H1 (cell line): ENCODE data around the gene FRMD4A. TPM values are rescaled to one million over a fixed set of nuclear protein-coding genes. Genes with fewer than 3 reads are reported as not detected.

ENCODE experiments used
- CTCF ChIA-PET: fragments of 300-600 bp; sonication (Branson Sonifier 250); formaldehyde crosslinking; loops from one replicate; lab custom pipeline; 2021; ENCODE audit not compliant: partially characterized antibody; lab: Charles Lee
- POLR2A ChIA-PET: fragments of 300-600 bp; sonication (Branson Sonifier 250); formaldehyde crosslinking; loops from one replicate; lab custom pipeline; 2021; ENCODE audit warnings: inconsistent platforms; ENCODE audit not compliant: partially characterized antibody; lab: Charles Lee
- DNase-seq, 2 experiments: peaks; one replicate each; pipeline versions ENCODE4 v3.0.0 to v3.0.0-alpha.2; 2010 to 2022; ENCODE audit warnings: low spot score in 2 of 2, low read depth in 1 of 2, mixed read lengths in 1 of 2
- FAIRE-seq: peaks from 2 replicates; lab custom pipeline; 2011; peaks lifted over from hg19 to GRCh38; lab: Jason Lieb, UNC
- H2AFZ ChIP-seq: 2 replicates; pipeline ENCODE4 v1.8.1; 2012; ENCODE audit warnings: low read length, inconsistent platforms
- H2AK5ac ChIP-seq: 2 replicates; pipeline ENCODE4 v1.6.1; 2013; ENCODE audit warnings: low read depth, low read length
- H2BK120ac ChIP-seq: replicated peaks from 2 replicates; pipeline ENCODE3; 2013; ENCODE audit warnings: low read depth, low read length, inconsistent platforms
- H2BK12ac ChIP-seq: 2 replicates; pipeline ENCODE4 v1.6.1; 2013; ENCODE audit warnings: low read depth, low read length
- H2BK15ac ChIP-seq: 2 replicates; pipeline ENCODE4 v1.6.1; 2013; ENCODE audit warnings: low read length
- H2BK20ac ChIP-seq: 2 replicates; pipeline ENCODE4 v1.6.1; 2013; ENCODE audit warnings: low read length
- H2BK5ac ChIP-seq: 2 replicates; pipeline ENCODE4 v1.6.1; 2013; ENCODE audit warnings: low read depth, low read length
- H3K14ac ChIP-seq: 2 replicates; pipeline ENCODE4 v1.6.1; 2013; ENCODE audit warnings: inconsistent platforms; ENCODE audit not compliant: insufficient read length
- H3K18ac ChIP-seq: 2 replicates; pipeline ENCODE4 v1.6.1; 2013; ENCODE audit warnings: low read length; ENCODE audit errors: extremely low read depth
- H3K23ac ChIP-seq: 2 replicates; pipeline ENCODE4 v1.6.1; 2013; ENCODE audit warnings: inconsistent platforms; ENCODE audit not compliant: insufficient read length
- H3K23me2 ChIP-seq: 2 replicates; pipeline ENCODE4 v1.6.1; 2013; ENCODE audit warnings: low read depth, low read length
- H3K27ac ChIP-seq: 2 replicates; pipeline ENCODE4 v1.6.1; 2011; ENCODE audit warnings: low read depth, low read length, inconsistent platforms
- H3K27me3 ChIP-seq, 4 experiments: replicated peaks in 1 of 4; 1 replicate in 1 of 4; 2 replicates in 3 of 4; pipeline versions ENCODE4 v1.6.1 to v1.8.1; 2011 to 2013; ENCODE audit warnings: low read length in 3 of 4, mild to moderate bottlenecking in 3 of 4, inconsistent platforms in 2 of 4, mixed read lengths in 2 of 4, moderate library complexity in 1 of 4; ENCODE audit not compliant: control insufficient read depth in 3 of 4, insufficient read depth in 3 of 4; ENCODE audit errors: extremely low read depth in 1 of 4
- H3K36me3 ChIP-seq, 4 experiments: 2 replicates each; pipeline versions ENCODE4 v1.6.1 to v1.8.1; 2011 to 2013; ENCODE audit warnings: mild to moderate bottlenecking in 4 of 4, low read length in 3 of 4, moderate library complexity in 2 of 4, control low read depth in 1 of 4, inconsistent platforms in 1 of 4; ENCODE audit not compliant: insufficient read depth in 4 of 4, control insufficient read depth in 2 of 4
- H3K4ac ChIP-seq: replicated peaks from 2 replicates; pipeline ENCODE3; 2013; ENCODE audit warnings: low read length, low read depth, mixed read lengths, inconsistent platforms; ENCODE audit not compliant: insufficient read length
- H3K4me1 ChIP-seq, 4 experiments: replicated peaks in 1 of 4; 1 replicate in 1 of 4; 2 replicates in 3 of 4; pipeline versions ENCODE4 v1.6.1 to v1.8.1; 2011 to 2013; ENCODE audit warnings: low read length in 3 of 4, inconsistent platforms in 2 of 4, mixed read lengths in 1 of 4; ENCODE audit not compliant: insufficient read depth in 4 of 4, control insufficient read depth in 3 of 4
- H3K4me2 ChIP-seq, 2 experiments: 2 replicates each; pipeline versions ENCODE4 v1.6.1 to v1.8.1; 2011 to 2013; ENCODE audit warnings: low read depth in 2 of 2, low read length in 2 of 2, control low read depth in 1 of 2, inconsistent platforms in 1 of 2, mild to moderate bottlenecking in 1 of 2; ENCODE audit not compliant: insufficient read depth in 1 of 2
- H3K4me3 ChIP-seq, 4 experiments: fragments of 200-600, 300-600 bp in 1 of 4; sonication (generic), shearing (Covaris generic), sonication (Bioruptor Twin) in 1 of 4; 2 replicates each; pipeline versions ENCODE4 v1.5.1 to v1.8.1; 2011 to 2016; ENCODE audit warnings: low read length in 4 of 4, low read depth in 3 of 4, control low read depth in 2 of 4, inconsistent platforms in 2 of 4, mild to moderate bottlenecking in 2 of 4, mixed read lengths in 1 of 4, moderate library complexity in 1 of 4; ENCODE audit not compliant: insufficient read depth in 2 of 4; ENCODE audit errors: extremely low read depth in 1 of 4
- H3K56ac ChIP-seq: replicated peaks from 2 replicates; pipeline ENCODE3; 2013; ENCODE audit warnings: low read depth, mild to moderate bottlenecking, mixed read lengths, low read length, inconsistent platforms; ENCODE audit not compliant: insufficient read length
- H3K79me1 ChIP-seq: 2 replicates; pipeline ENCODE4 v1.6.1; 2013; ENCODE audit warnings: low read depth, low read length, control low read depth
- H3K79me2 ChIP-seq, 2 experiments: 2 replicates each; pipeline versions ENCODE4 v1.6.1 to v1.8.1; 2012 to 2013; ENCODE audit warnings: low read length in 2 of 2, mild to moderate bottlenecking in 2 of 2, inconsistent platforms in 1 of 2; ENCODE audit not compliant: insufficient read depth in 2 of 2, control insufficient read depth in 1 of 2
- H3K9ac ChIP-seq, 4 experiments: replicated peaks in 1 of 4; 1 replicate in 1 of 4; 2 replicates in 3 of 4; pipeline versions ENCODE4 v1.6.1 to v1.8.1; 2011 to 2013; ENCODE audit warnings: low read depth in 3 of 4, low read length in 3 of 4, control low read depth in 2 of 4, mild to moderate bottlenecking in 2 of 4, moderate library complexity in 2 of 4, inconsistent platforms in 1 of 4; ENCODE audit errors: extremely low read depth in 1 of 4
- H3K9me3 ChIP-seq, 2 experiments: 2 replicates each; pipeline versions ENCODE4 v1.6.1 to v1.8.1; 2012 to 2013; ENCODE audit warnings: mild to moderate bottlenecking in 2 of 2, moderate library complexity in 2 of 2, control low read depth in 1 of 2, inconsistent platforms in 1 of 2, low read depth in 1 of 2, low read length in 1 of 2, mixed read lengths in 1 of 2; ENCODE audit not compliant: insufficient read depth in 2 of 2
- H4K20me1 ChIP-seq, 2 experiments: replicated peaks in 1 of 2; 2 replicates each; pipeline versions ENCODE3 to v1.8.1; 2011 to 2013; ENCODE audit warnings: inconsistent platforms in 2 of 2, low read length in 2 of 2, mild to moderate bottlenecking in 1 of 2; ENCODE audit not compliant: insufficient read depth in 2 of 2, control insufficient read depth in 1 of 2
- H4K5ac ChIP-seq: 2 replicates; pipeline ENCODE4 v1.6.1; 2013; ENCODE audit warnings: low read length, low read depth, mixed read lengths, inconsistent platforms; ENCODE audit not compliant: insufficient read length
- H4K8ac ChIP-seq: 2 replicates; pipeline ENCODE4 v1.8.0; 2013; ENCODE audit warnings: mild to moderate bottlenecking, moderate library complexity, low read length, inconsistent platforms; ENCODE audit not compliant: insufficient read depth; ENCODE audit errors: extremely low read depth
- H4K91ac ChIP-seq: replicated peaks from 2 replicates; pipeline ENCODE3; 2013; ENCODE audit warnings: low read length, mixed read lengths, inconsistent platforms; ENCODE audit not compliant: insufficient read length
- GABPA ChIP-seq: IDR thresholded peaks from 2 replicates; pipeline ENCODE4 v1.6.1; 2011; ENCODE audit warnings: mild to moderate bottlenecking, low read length, moderate library complexity, borderline replicate concordance; ENCODE audit not compliant: insufficient read depth
- NRF1 ChIP-seq: IDR thresholded peaks from 2 replicates; pipeline ENCODE4 v1.6.1; 2011; ENCODE audit warnings: mild to moderate bottlenecking, low read depth, low read length, improper control_type of control experiment
- POU5F1 ChIP-seq: IDR thresholded peaks from 2 replicates; pipeline ENCODE4 v1.6.1; 2011; ENCODE audit warnings: low read depth, mild to moderate bottlenecking, low read length, moderate library complexity
- SIN3A ChIP-seq, 2 experiments: IDR thresholded peaks in 1 of 2; conservative IDR thresholded peaks in 1 of 2; 2 replicates each; pipeline ENCODE4 v1.6.1; 2011 to 2012; ENCODE audit warnings: low read length in 2 of 2, improper control_type of control experiment in 1 of 2, low read depth in 1 of 2, mild to moderate bottlenecking in 1 of 2
- SP1 ChIP-seq: IDR thresholded peaks from 2 replicates; pipeline ENCODE4 v1.6.1; 2011; ENCODE audit warnings: low read depth, low read length
- SP2 ChIP-seq: IDR thresholded peaks from 2 replicates; pipeline ENCODE4 v1.6.1; 2012; ENCODE audit warnings: mild to moderate bottlenecking, low read length, inconsistent platforms
- WGBS, 2 experiments: shearing (Covaris generic) in 1 of 2; methylation state at CpG; one replicate each; pipeline versions ENCODE4 v1.1.6 to v1.1.7; 2013 to 2015; ENCODE audit warnings: low lambda C conversion rate in 2 of 2, mixed read lengths in 2 of 2, inconsistent platforms in 1 of 2, low coverage in 1 of 2, missing lambda C conversion rate in 1 of 2; ENCODE audit not compliant: insufficient replicate concordance in 2 of 2, insufficient coverage in 1 of 2, insufficient read length in 1 of 2; ENCODE audit errors: extremely low coverage in 1 of 2, missing lambda C conversion rate in 1 of 2; 5-methylcytosine and 5-hydroxymethylcytosine counted together
- polyA plus RNA-seq, 7 experiments: library from polyadenylated mRNA; depleted of rRNA in 3 of 7; stranded (reverse) in 5 of 7; unstranded in 2 of 7; fragments of >200 nt in 5 of 7; fragments of 200-250 nt in 2 of 7; gene quantifications; 1 replicate in 5 of 7; 2 replicates in 1 of 7; 4 replicates in 1 of 7; pipeline versions ENCODE4 v1.2.1 to v1.2.3, GENCODE V29; 2011 to 2013; ENCODE audit warnings: missing spikeins in 2 of 7, mixed read lengths in 2 of 7
- total RNA-seq: library from RNA; stranded (reverse); fragmentation: NEBNext Ultra II Directional; extraction: Animal tissue kit (Norgen Biotek cat#: 25700); gene quantifications from 2 replicates; pipeline ENCODE4 v1.2.1, GENCODE V29; 2021
- TF ChIP-seq, protein P1 (sequence below): IDR thresholded peaks from 2 replicates; pipeline ENCODE4 v1.6.1; 2012; ENCODE audit warnings: low read length, inconsistent platforms
- TF ChIP-seq, protein P2 (sequence below), 3 experiments: IDR thresholded peaks; 1 replicate in 2 of 3; 2 replicates in 1 of 3; pipeline versions ENCODE4 v1.5.1 to v1.6.1; 2011; ENCODE audit warnings: low read length in 3 of 3, mild to moderate bottlenecking in 3 of 3, inconsistent platforms in 2 of 3, low read depth in 1 of 3, moderate library complexity in 1 of 3; ENCODE audit not compliant: insufficient read depth in 1 of 3; ENCODE audit errors: control extremely low read depth in 1 of 3

The FRMD4A gene
- total and polyA plus RNA-seq, 2 of the 8 experiments (the other 6 are each of a cell fraction or from before 2014, with no cell fraction given): 38.6 to 39.6 TPM

DNA sequence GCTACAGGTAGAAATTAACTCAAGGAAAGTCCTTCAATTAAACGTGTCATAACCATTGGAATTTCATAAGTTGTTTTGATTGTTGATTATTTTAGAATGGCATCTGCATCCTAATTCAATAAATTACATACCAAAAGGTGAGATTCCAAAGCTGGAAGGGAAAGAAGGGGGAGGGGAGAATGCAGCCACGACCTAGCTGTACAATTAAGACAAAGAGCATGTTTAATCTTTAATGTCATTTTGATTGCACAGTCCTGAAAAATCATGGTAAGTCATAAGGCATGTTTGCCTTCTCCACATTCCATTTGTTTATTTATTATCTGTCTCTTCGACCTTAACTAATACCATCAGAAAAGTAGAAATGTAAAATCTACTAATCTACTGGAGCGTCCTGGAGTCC is 358.1 kb downstream of the FRMD4A start:
- Histone ChIP-seq H3K27me3 (no peaks in the 10 kb centered on the region), H2BK120ac (no peak overlapping the region), H3K27ac (no peak overlapping the region), H4K8ac (no peak overlapping the region), H2BK12ac (no peak overlapping the region), H3K4me1 (peaks cover 0 to 21% (median 11%) of the 10 kb centered on the region in 4 experiments; a peak in 5 of 7 replicates), H3K4me3 (no peak overlapping the region), H3K36me3 (no peaks in the 10 kb centered on the region), H3K18ac (no peak overlapping the region), H3K9ac (no peak overlapping the region), H3K9me3 (no peaks in the 10 kb centered on the region), H2BK5ac (no peak overlapping the region), H2BK15ac (no peak overlapping the region), H3K23me2 (peaks cover 5% of the 10 kb centered on the region; the same call in 1 of the 2 replicates), H3K14ac (no peak overlapping the region), H4K5ac (no peak overlapping the region), H3K79me1 (no peaks in the 10 kb centered on the region), H2AK5ac (no peak overlapping the region), H3K23ac (no peak overlapping the region), H4K91ac (no peak overlapping the region), H2AFZ (no peak overlapping the region), H3K4me2 (peak overlapping the region in 1 of 2 experiments; percentile 5; a peak in 1 of 4 replicates), H3K4ac (no peak overlapping the region), H3K56ac (no peak overlapping the region), H2BK20ac (no peak overlapping the region), H3K79me2 (no peaks in the 10 kb centered on the region), H4K20me1 (no peaks in the 10 kb centered on the region)
- ChIA-PET CTCF (interaction anchor here (1.3 kb wide), 1 partner anchor 184 kb away, joined by 3 read pairs; no protein-coding TSS in a partner anchor), POLR2A (interaction anchor here (0.9 to 1.4 kb wide), 3 partner anchors 12 to 342 kb away, joined by 3 to 6 read pairs (median 3); no protein-coding TSS in a partner anchor)
- DNase-seq: no peak
- FAIRE-seq: no peak
- WGBS, 2 experiments: 55% methylated on average over 4 of the region's 4 CpGs; no CpG with 5 or more reads in 1 of the 2 experiments
- no peak for TF ChIP-seq POU5F1
- no peak for TF ChIP-seq GABPA
- TF ChIP-seq NRF1: no peak
- no peak for TF ChIP-seq SP2
- TF ChIP-seq SIN3A (conservative IDR thresholded peaks at IDR 0.05 in 1 of 2, IDR thresholded peaks at IDR 0.05 in 1 of 2; ENCODE audit: low read depth in 1 of 2, low read length in 2 of 2): no peak
- TF ChIP-seq, protein P1, sequence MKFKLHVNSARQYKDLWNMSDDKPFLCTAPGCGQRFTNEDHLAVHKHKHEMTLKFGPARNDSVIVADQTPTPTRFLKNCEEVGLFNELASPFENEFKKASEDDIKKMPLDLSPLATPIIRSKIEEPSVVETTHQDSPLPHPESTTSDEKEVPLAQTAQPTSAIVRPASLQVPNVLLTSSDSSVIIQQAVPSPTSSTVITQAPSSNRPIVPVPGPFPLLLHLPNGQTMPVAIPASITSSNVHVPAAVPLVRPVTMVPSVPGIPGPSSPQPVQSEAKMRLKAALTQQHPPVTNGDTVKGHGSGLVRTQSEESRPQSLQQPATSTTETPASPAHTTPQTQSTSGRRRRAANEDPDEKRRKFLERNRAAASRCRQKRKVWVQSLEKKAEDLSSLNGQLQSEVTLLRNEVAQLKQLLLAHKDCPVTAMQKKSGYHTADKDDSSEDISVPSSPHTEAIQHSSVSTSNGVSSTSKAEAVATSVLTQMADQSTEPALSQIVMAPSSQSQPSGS: no peak
- TF ChIP-seq, protein P2, sequence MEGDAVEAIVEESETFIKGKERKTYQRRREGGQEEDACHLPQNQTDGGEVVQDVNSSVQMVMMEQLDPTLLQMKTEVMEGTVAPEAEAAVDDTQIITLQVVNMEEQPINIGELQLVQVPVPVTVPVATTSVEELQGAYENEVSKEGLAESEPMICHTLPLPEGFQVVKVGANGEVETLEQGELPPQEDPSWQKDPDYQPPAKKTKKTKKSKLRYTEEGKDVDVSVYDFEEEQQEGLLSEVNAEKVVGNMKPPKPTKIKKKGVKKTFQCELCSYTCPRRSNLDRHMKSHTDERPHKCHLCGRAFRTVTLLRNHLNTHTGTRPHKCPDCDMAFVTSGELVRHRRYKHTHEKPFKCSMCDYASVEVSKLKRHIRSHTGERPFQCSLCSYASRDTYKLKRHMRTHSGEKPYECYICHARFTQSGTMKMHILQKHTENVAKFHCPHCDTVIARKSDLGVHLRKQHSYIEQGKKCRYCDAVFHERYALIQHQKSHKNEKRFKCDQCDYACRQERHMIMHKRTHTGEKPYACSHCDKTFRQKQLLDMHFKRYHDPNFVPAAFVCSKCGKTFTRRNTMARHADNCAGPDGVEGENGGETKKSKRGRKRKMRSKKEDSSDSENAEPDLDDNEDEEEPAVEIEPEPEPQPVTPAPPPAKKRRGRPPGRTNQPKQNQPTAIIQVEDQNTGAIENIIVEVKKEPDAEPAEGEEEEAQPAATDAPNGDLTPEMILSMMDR (IDR thresholded peaks at IDR 0.05; ENCODE audit: control extremely low read depth in 1 of 3, insufficient read depth in 1 of 3, low read depth in 1 of 3, low read length in 3 of 3): no peak
- no peak for TF ChIP-seq SP1
